Esophagus squamous epithelium (tissue), 5 donors: ENCODE data around the gene TMEM119. TPM values are rescaled to one million over a fixed set of nuclear protein-coding genes. Genes with fewer than 3 reads are reported as not detected.
"Not testable (repeated sequence)": the region's sequence is repeated elsewhere in the genome, so short reads cannot be mapped to it uniquely, and the experiment has no call there.

Experiments used
- DNase-seq: peaks from one replicate; lab custom pipeline; 2025; lab: John Stamatoyannopoulos, UW
- H3K27ac ChIP-seq, 4 donors: fragments of 200-600 bp; sonication (generic); one replicate each; pipeline ENCODE4 v1.5.1; 2016 to 2019; ENCODE audit warnings: mild to moderate bottlenecking in 1 of 4
- H3K27me3 ChIP-seq, 4 donors: fragments of 200-600 bp; sonication (generic); 1 replicate in 3 of 4; 2 replicates in 1 of 4; pipeline versions ENCODE4 v1.5.1 to v1.6.0; 2017 to 2021; ENCODE audit warnings: antibody characterized with exemption in 1 of 4
- H3K36me3 ChIP-seq, 3 donors: fragments of 200-600 bp; sonication (generic); one replicate each; pipeline ENCODE4 v1.5.1; 2016 to 2019
- H3K4me1 ChIP-seq, 3 donors: fragments of 200-600 bp; sonication (generic); one replicate each; pipeline ENCODE4 v1.5.1; 2017 to 2019
- H3K4me3 ChIP-seq, 4 donors: fragments of 200-600 bp; sonication (generic); 1 replicate in 3 of 4; 2 replicates in 1 of 4; pipeline ENCODE4 v1.5.1; 2016 to 2019; ENCODE audit warnings: mild to moderate bottlenecking in 2 of 4, moderate library complexity in 1 of 4
- H3K9me3 ChIP-seq, 3 donors: fragments of 200-600 bp; sonication (generic); one replicate each; pipeline ENCODE4 v1.5.1; 2016 to 2019
- POLR2A ChIP-seq, 4 donors: fragments of 450-650 bp; IDR thresholded peaks; one replicate each; pipeline ENCODE4 v1.6.1; 2017; ENCODE audit warnings: antibody characterized with exemption in 4 of 4, mild to moderate bottlenecking in 4 of 4, moderate library complexity in 3 of 4
- WGBS, 2 donors: methylation state at CpG; one replicate each; pipeline ENCODE4 v1.1.5; 2018; 5-methylcytosine and 5-hydroxymethylcytosine counted together
- intact Hi-C: fragments of 100-400 bp; cut with DNase I; formaldehyde crosslinking; loops from one replicate; pipeline ENCODE4 v1.15.0; 2022
- total RNA-seq, 4 donors: library from RNA; depleted of rRNA; stranded (reverse); fragments of >200 nt; gene quantifications; one replicate each; pipeline ENCODE4 v1.1.0, GENCODE V29; 2016
- TF ChIP-seq, protein P1 (sequence below), 6 experiments: fragments of 450-650 bp in 4 of 6; fragments of 200-600 bp in 2 of 6; sonication (generic) in 2 of 6; IDR thresholded peaks; one replicate each; pipeline ENCODE4 v1.5.1; 2016 to 2019; ENCODE audit warnings: antibody characterized with exemption in 6 of 6, mild to moderate bottlenecking in 4 of 6, moderate library complexity in 4 of 6
- donor health status: DM: yes; HTN: yes; CAD: no.

The TMEM119 gene
- total RNA-seq, 4 donors from 2014 or later: 0.08 to 4.8 (median 2.0) TPM

DNA sequence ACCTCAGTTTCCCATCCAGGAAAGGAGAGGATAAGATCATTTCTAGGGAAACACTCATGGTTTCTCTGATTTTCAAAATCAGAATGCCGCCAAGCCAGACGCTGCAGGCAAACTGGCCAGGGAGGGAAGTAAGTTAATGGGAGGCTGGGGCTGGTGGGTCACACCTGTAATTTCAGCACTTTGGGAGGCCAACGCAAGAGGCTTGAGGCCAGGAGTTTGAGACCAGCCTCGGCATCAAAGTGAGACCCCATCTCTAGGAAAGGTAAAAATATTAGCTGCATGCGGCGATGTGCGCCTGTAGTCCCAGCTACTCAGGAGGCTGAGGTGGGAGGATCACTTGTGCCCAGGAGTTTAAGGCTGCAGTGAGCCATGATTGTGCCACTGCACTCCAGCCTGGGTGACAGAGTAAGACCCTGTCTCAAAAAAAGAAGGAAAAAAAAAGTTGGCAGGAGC lies 35.2 kb upstream of the TMEM119 start:
- Histone ChIP-seq H3K27ac (peak overlapping the region; percentile 54 to 85 (median 70)), H3K27me3 (peaks cover 0 to 18% (median 0%) of the 10 kb centered on the region in 4 donors), H3K9me3 (no peaks in the 10 kb centered on the region), H3K4me3 (peak overlapping the region; percentile 12 to 56 (median 34)), H3K4me1 (peaks cover 21 to 67% (median 51%) of the 10 kb centered on the region in 3 donors), H3K36me3 (no peaks in the 10 kb centered on the region)
- WGBS, 2 donors: 69 to 79% methylated on average over 5 to 7 of the region's 7 CpGs
- intact Hi-C loops: no loop called here
- DNase-seq: no peak
- TF ChIP-seq POLR2A (IDR thresholded peaks at IDR 0.05): no peak
- TF ChIP-seq, protein P1, sequence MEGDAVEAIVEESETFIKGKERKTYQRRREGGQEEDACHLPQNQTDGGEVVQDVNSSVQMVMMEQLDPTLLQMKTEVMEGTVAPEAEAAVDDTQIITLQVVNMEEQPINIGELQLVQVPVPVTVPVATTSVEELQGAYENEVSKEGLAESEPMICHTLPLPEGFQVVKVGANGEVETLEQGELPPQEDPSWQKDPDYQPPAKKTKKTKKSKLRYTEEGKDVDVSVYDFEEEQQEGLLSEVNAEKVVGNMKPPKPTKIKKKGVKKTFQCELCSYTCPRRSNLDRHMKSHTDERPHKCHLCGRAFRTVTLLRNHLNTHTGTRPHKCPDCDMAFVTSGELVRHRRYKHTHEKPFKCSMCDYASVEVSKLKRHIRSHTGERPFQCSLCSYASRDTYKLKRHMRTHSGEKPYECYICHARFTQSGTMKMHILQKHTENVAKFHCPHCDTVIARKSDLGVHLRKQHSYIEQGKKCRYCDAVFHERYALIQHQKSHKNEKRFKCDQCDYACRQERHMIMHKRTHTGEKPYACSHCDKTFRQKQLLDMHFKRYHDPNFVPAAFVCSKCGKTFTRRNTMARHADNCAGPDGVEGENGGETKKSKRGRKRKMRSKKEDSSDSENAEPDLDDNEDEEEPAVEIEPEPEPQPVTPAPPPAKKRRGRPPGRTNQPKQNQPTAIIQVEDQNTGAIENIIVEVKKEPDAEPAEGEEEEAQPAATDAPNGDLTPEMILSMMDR (IDR thresholded peaks at IDR 0.05): no peak

DNA sequence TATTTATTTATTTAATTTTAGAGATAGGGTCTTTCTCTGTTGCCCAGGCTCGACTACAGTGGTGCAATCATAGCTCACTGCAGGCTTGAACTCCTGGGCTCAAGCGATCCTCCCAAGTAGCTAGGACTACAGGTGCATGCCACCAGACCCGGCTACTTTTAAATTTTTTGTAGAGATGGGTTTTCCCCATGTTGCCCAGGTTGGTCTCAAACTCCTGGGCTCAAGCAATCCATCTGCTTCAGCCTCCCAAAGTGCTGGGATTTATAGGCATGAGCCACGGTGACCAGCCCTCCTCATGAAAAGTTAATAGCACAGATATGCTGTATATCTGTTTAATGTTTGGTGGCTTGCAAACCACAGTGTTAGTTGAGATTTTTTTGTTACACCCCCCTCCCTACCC lies 33.4 kb upstream of the TMEM119 start:
- H3K36me3 ChIP-seq, intact Hi-C loops, DNase-seq, H3K9me3 ChIP-seq: not testable (repeated sequence)
- peak overlapping the region in 2 of 4 donors; percentile 75 to 79 for H3K27ac ChIP-seq
- peak overlapping the region in 2 of 4 donors; percentile 39 to 56 for H3K4me3 ChIP-seq
- peaks cover 0 to 18% (median 0%) of the 10 kb centered on the region in 4 donors for H3K27me3 ChIP-seq
- WGBS, 2 donors: 92 to 95% methylated on average over 4 of the region's 4 CpGs
- peaks cover 19 to 61% (median 48%) of the 10 kb centered on the region in 3 donors for H3K4me1 ChIP-seq

DNA sequence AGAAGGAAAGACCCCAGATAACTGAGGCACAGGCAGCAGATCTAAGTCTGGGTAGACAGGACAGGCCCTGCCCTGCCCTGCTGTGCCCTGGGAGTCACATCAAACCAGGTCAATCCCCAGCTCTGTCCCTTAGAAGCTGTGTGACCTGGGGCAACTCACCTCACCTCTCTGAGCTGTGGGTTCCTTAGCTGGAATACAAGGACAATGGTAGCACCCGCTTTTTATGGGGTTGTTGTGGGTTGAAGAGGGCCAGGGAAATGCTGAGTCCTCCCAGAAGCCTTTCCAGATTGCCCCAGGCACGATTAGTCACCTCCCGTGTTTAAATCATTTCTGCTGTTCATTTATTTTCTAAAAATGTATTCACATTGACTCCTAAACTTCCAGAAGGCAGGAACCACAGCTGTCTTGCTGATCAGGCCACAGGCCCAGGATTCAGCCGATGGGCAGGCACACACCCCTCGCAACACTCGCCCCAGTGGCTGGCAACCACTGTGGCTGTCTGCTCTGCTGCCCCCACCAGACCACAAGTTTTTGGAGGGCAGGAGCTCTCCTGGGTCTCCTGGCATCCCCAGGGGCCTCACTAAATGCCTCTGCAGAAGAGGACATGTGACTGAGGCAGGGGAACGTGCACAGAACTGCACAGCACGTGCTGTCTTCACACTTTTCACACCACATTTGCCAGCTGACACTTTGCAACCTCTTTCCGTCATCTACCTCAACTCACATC lies 32.8 kb upstream of the TMEM119 start:
- peaks cover 19 to 54% (median 43%) of the 10 kb centered on the region in 3 donors for H3K4me1 ChIP-seq
- DNase-seq: no peak
- intact Hi-C loops: no loop called here
- 38 to 45% methylated on average over 8 to 9 of the region's 9 CpGs for WGBS, 2 donors
- H3K9me3 ChIP-seq: no peaks in the 10 kb centered on the region
- peaks cover 0 to 18% (median 0%) of the 10 kb centered on the region in 4 donors for H3K27me3 ChIP-seq
- TF ChIP-seq POLR2A (IDR thresholded peaks at IDR 0.05): no peak
- TF ChIP-seq, protein P1 (IDR thresholded peaks at IDR 0.05): no peak
- H3K4me3 ChIP-seq: peak overlapping the region in 1 of 4 donors; percentile 24
- peak overlapping the region in 3 of 4 donors; percentile 58 to 84 (median 71) for H3K27ac ChIP-seq
- no peaks in the 10 kb centered on the region for H3K36me3 ChIP-seq

DNA sequence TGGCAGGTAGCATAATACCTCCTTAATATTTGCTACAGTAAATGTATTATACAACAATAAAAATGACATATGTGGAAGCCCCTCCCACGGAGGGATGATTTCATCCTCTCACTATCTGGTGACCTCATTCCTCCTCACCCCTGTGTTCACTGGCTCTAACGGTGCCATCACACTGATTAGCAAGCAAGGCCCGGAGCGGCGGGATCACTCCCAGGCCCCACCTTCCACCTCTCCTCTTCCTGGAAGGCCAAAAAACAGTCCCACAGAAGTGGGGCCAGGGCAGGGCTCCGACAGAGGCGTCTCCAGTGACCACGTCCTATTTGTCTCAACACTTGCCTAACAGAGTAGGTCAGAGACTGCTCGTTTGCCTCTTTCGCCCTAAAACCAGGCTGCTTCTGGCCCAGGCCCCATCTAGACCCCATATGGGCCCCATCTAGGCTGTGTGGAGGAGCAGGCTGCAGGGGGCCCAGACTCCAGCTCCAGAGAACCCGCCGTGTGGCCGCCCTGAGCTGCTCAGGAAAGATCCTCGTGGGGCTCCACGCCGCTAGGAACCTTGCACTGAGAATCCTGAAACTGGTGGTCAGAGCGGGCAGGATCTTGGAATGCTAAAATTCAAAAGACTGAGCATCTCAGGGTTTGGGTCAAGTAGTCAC lies 32.1 kb upstream of the TMEM119 start:
- no peak for DNase-seq
- H3K36me3 ChIP-seq: no peaks in the 10 kb centered on the region
- TF ChIP-seq, protein P1 (IDR thresholded peaks at IDR 0.05): no peak
- TF ChIP-seq POLR2A (IDR thresholded peaks at IDR 0.05): peak in 1 of 4 donors; percentile 21
- H3K27me3 ChIP-seq: peaks cover 0 to 14% (median 0%) of the 10 kb centered on the region in 4 donors
- peaks cover 19 to 48% (median 36%) of the 10 kb centered on the region in 3 donors for H3K4me1 ChIP-seq
- peak overlapping the region in 1 of 4 donors; percentile 24 for H3K4me3 ChIP-seq
- intact Hi-C loops: no loop called here
- H3K9me3 ChIP-seq: no peaks in the 10 kb centered on the region
- 15 to 22% methylated on average over 8 to 9 of the region's 17 CpGs for WGBS, 2 donors
- peak overlapping the region; percentile 58 to 84 (median 66) for H3K27ac ChIP-seq

DNA sequence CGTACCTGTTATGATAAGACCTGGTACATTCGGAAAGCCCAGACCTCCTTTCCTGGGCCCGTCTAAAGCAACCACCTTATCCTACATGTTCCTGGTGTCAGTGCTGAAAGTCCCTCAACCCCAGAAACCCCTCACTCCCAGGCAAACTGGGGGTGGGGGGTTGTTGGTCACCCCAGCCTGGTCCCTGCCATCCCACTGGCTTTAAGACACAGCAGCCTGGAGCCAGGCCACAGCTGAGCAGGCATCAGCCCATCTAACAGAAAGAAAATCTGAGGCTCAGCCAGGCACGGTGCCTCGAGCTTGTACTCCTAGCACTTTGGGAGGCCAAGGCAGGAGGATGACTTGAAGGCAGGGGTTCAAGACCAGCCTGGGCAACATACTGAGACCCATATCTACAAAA lies 31.3 kb upstream of the TMEM119 start:
- Histone ChIP-seq H3K27ac (peak overlapping the region; percentile 58 to 84 (median 66)), H3K9me3 (no peaks in the 10 kb centered on the region), H3K4me1 (peaks cover 19 to 47% (median 34%) of the 10 kb centered on the region in 3 donors), H3K27me3 (peaks cover 0 to 8% (median 0%) of the 10 kb centered on the region in 4 donors), H3K36me3 (no peaks in the 10 kb centered on the region), H3K4me3 (peak overlapping the region in 2 of 4 donors; percentile 24 to 51)
- DNase-seq: no peak
- intact Hi-C loops: no loop called here
- WGBS, 2 donors: 78 to 85% methylated on average over 4 to 5 of the region's 5 CpGs
- TF ChIP-seq POLR2A (IDR thresholded peaks at IDR 0.05): peak in 1 of 4 donors; percentile 9
- TF ChIP-seq, protein P1 (IDR thresholded peaks at IDR 0.05): no peak
